ENCODE results near the gene SNUPN.

SNUPN gene

GRCh38 chr15:75625542-75626347 lies at the start of gene SNUPN:
Gene SNUPN, minus strand, starts transcription at chr15:75625725. Its CDS starts 4,674 bp downstream, at chr15:75621051.
- in situ Hi-C loops (cut with MboI; ENCODE audit: low sequenced_read_pairs): no loop called here

GRCh38 chr15:75674366-75674765 lies 48.8 kb upstream of the SNUPN start:
- in situ Hi-C loops (cut with MboI; ENCODE audit: low sequenced_read_pairs): no loop called here

- in situ Hi-C loops (cut with MboI; ENCODE audit: low sequenced_read_pairs): no loop called here
Measured at GRCh38 chr15:75673426-75674235, 48.1 kb upstream of the SNUPN start.

GRCh38 chr15:75672646-75673425 lies 47.3 kb upstream of the SNUPN start:
- in situ Hi-C loops (cut with MboI; ENCODE audit: low sequenced_read_pairs): no loop called here

- in situ Hi-C loops (cut with MboI; ENCODE audit: low sequenced_read_pairs): no loop called here
Measured at GRCh38 chr15:75671730-75672602, 46.4 kb upstream of the SNUPN start.

- in situ Hi-C loops (cut with MboI; ENCODE audit: low sequenced_read_pairs): no loop called here
Measured at GRCh38 chr15:75669879-75670212, 44.3 kb upstream of the SNUPN start.

GRCh38 chr15:75669191-75669878 lies 43.8 kb upstream of the SNUPN start:
- in situ Hi-C loops (cut with MboI; ENCODE audit: low sequenced_read_pairs): no loop called here

- in situ Hi-C loops (cut with MboI; ENCODE audit: low sequenced_read_pairs): no loop called here
Measured at GRCh38 chr15:75666823-75667501, 41.4 kb upstream of the SNUPN start.

GRCh38 chr15:75663931-75664421 lies 38.5 kb upstream of the SNUPN start:
- in situ Hi-C loops (cut with MboI; ENCODE audit: low sequenced_read_pairs): no loop called here

- in situ Hi-C loops (cut with MboI; ENCODE audit: low sequenced_read_pairs): no loop called here
Measured at GRCh38 chr15:75662823-75663519, 37.4 kb upstream of the SNUPN start.

GRCh38 chr15:75661756-75662140 lies 36.2 kb upstream of the SNUPN start:
- in situ Hi-C loops (cut with MboI; ENCODE audit: low sequenced_read_pairs): no loop called here

GRCh38 chr15:75661100-75661755 lies 35.7 kb upstream of the SNUPN start:
- in situ Hi-C loops (cut with MboI; ENCODE audit: low sequenced_read_pairs): no loop called here

- in situ Hi-C loops (cut with MboI; ENCODE audit: low sequenced_read_pairs): no loop called here
Measured at GRCh38 chr15:75659928-75660645, 34.6 kb upstream of the SNUPN start.

- in situ Hi-C loops (cut with MboI; ENCODE audit: low sequenced_read_pairs): no loop called here
Measured at GRCh38 chr15:75659141-75659771, 33.7 kb upstream of the SNUPN start.

GRCh38 chr15:75656813-75657212 lies 31.3 kb upstream of the SNUPN start:
- in situ Hi-C loops (cut with MboI; ENCODE audit: low sequenced_read_pairs): no loop called here

GRCh38 chr15:75656331-75656730 lies 30.8 kb upstream of the SNUPN start:
- in situ Hi-C loops (cut with MboI; ENCODE audit: low sequenced_read_pairs): no loop called here

- in situ Hi-C loops (cut with MboI; ENCODE audit: low sequenced_read_pairs): no loop called here
Measured at GRCh38 chr15:75655931-75656330, 30.4 kb upstream of the SNUPN start.

Measured in HL-60/S4 treated with retinoic acid at 250 ng/mL for 4 days and 3 days (cell line).